Stimulated activated naive CD8-positive, alpha-beta T cell treated with anti-CD3 and anti-CD28 coated beads, Interleukin-15, Interleukin-2, amounts not matched to agents 100 U/mL and 50 U/mL, for 24 hours (primary cell): ENCODE data around the gene NPY5R.

ENCODE experiments used
- ATAC-seq: fragments of 150-1000 bp; cut with Tn5 transposase; one replicate; pipeline ENCODE4 v1.10.0; 2021
- DNase-seq: peaks from one replicate; pipeline ENCODE4 v3.0.0; 2021

Gene NPY5R

DNA sequence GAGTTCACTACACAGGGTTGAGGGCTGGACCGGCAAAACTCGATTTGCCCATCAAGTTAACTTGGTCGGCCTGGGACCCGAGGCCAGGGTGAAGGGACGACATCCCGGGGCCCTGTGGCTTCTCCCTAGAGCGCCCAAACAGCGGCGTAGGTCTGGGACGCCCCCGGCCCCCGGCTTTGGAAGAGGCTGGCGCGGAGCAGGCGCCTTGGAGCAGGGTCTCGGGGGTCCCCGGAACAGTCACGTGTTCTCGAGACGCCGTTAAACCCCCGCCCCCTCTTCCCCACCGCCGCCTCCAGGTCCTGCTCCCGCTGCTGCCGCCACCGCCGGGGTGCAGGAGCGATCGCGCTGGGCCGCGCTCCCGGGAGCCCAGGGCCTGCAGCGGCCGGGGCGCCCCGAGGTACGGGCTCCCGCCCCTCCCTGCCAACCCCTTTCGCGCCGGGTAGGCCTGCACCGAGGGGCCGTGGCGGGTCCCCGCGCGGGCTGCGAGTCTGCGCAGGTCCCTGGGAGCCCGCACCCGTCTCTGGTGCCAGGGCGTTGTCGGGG lies at the start of gene NPY5R:
NPY5R (plus strand) TSS at position 289 of the 543 bp plus-strand sequence. CDS start 6,382 bp downstream, outside the sequence.
- DNase-seq (no peak), ATAC-seq (no peak)

DNA sequence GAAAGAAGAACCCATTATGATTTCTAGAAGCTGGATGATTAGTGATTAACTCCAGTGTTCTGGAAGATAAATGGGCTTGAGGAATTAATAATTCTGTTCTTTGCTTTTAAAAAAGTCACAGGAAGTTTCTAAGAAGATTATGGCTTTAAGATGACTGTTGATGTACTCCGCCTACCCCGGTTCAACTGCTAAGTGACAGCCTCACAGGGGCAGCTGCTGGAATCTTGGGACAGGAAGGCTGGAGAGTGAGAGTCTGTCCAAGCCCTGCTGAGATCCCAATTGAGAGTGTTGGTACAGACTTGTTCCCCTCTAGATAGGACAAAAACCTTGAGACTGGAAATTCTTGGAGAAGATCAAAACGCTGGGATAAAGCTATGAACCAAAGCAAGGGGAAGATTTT lies 48.6 kb upstream of the NPY5R start:
- ATAC-seq: no peak
- no peak for DNase-seq

DNA sequence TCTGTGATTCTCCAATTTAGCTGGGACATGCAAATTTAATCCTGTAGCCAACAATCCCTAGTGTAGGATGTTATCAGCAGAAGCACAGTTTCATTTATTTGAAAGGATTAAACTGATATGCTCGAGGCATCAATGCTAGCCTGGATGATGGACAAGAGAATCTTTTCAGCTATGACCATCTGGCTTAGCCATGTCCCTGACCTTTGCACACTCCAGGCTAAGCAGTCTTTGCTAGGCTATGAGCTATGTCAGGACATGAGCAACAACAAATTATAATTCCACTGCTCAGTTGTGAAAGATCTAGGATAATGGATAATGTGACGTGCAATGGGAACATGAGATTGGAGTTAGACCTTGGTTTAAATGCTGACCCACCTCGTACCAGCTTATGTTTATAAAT lies 43.2 kb upstream of the NPY5R start:
- no peak for ATAC-seq
- no peak for DNase-seq

DNA sequence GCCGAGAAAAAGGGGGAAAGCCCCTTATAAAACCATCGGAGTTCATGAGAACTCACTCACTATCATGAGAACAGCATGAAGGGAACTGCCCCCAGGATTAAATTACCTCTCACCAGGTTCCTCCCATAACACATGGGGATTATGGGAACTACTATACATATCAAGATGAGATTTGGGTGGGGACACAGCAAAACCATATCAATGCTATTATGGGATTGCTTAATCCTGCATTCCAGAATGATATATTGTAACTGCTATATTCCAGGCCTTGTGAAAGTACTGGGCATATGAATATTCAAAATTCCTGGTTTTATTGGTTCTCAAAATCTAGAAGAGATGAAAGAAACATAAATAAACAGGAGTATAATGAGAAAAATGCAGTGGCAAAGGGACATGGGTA lies 40.6 kb upstream of the NPY5R start:
- DNase-seq (no peak), ATAC-seq (no peak)

DNA sequence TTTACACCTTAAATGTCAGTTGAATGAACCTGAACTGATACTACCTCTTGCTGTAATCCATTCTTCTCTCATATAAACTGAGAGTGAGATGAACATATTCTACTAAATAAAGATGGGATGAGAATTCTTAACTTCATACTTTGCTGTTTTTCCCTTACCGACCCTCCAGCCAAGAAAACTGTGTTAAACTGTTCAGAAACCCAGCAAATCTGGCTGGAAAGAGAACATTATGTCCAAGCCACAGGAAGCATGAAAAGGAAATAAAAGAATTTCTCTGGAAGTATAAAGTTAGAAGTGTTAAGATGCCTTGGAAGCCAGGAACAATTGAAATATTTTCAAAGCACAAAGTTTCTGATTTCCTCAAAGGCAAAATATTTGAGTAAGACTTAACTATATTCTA lies 34.2 kb upstream of the NPY5R start:
- ATAC-seq: no peak

DNA sequence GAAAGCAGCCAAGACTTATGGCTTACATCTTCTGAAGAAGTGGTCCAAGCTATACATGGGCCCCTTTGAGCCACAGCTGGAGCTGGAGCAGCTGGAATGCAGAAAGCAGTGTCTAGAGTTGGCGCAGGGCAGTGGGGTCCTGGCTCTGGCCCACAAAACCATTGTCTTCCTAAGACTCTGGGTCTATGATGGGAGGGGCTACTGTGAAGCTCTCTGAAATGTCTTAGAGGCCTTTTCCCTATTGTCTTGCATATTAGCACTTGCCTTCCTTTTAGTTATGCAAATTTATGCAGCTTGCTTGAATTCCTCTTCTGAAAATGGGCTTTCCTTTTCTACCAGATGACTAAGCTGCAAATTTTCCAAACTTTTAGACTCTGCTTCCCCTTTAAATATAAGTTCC lies 26.6 kb upstream of the NPY5R start:
- ATAC-seq: no peak
- DNase-seq: no peak

More for the DNA sequence above, 34.2 kb upstream of the NPY5R start:
- DNase-seq: no peak

DNA sequence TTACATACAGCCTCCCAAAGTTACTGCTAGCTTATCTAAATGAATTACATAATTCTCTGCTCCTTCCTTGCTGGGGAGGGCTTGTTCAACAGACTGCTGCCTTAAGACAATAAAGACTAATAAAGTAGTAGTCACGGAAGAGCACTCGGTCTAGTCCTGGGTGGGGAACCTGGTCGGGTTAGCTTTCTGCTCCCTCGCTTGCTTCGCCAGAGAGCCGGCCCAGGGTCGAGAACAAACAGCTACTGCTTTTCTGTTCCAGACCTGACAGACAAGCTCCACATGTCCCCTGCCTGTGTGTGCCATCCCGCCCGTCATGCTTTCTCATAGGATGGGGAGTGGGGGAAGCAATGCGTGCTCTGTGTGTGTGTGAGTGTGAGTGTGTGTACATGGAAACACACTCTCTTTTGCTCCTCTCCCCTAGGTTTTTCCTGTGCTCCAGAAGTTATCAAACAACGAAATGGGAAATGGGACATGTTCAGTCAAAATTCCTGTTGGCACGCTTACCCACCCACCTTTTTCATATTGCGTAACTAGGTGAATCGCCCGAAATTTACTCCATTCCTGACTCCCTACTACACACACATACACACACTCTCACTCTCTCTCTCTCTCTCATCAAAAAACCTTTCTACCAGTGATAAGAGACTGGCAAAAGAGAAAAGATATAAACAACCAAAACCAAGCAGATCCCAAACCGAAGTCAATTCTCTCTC lies 12.6 kb upstream of the NPY5R start:
- DNase-seq (no peak), ATAC-seq (no peak)

DNA sequence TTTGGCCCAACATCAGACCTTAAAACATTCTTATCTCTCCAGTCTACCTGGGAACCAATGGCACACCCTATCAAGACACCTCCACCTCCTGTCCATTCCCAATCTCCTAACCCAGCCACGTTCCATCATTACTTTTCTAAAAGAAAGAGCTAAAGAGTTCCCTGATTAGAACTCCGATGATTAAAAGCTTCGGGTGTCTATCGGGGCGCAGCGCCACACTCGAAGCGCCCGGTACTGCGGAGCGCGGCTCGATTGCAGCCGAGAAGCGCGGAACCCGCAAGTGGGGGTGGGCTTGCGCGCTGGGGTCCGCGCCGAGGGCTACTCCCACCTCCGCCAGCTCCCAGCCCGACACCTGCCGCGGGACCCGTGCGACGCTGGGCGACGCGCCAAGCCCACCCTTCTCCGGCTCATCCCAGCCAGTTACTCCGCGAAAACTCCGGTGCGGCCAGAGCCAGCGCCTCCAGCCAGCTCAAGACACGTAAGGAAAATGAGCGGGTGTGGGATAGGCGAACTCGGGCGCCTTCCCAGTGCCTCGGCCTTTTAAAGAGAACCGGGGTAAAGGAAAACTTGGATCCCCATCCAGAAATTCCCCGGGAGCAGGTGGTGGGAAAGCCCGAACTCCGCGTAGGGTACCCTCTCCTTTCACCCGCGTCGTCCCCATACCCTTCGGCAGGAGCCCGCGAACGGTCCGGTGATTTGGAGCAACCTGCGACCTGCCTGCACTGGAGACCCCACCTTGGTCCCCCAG lies 11.9 kb upstream of the NPY5R start:
- DNase-seq (no peak), ATAC-seq (no peak)

DNA sequence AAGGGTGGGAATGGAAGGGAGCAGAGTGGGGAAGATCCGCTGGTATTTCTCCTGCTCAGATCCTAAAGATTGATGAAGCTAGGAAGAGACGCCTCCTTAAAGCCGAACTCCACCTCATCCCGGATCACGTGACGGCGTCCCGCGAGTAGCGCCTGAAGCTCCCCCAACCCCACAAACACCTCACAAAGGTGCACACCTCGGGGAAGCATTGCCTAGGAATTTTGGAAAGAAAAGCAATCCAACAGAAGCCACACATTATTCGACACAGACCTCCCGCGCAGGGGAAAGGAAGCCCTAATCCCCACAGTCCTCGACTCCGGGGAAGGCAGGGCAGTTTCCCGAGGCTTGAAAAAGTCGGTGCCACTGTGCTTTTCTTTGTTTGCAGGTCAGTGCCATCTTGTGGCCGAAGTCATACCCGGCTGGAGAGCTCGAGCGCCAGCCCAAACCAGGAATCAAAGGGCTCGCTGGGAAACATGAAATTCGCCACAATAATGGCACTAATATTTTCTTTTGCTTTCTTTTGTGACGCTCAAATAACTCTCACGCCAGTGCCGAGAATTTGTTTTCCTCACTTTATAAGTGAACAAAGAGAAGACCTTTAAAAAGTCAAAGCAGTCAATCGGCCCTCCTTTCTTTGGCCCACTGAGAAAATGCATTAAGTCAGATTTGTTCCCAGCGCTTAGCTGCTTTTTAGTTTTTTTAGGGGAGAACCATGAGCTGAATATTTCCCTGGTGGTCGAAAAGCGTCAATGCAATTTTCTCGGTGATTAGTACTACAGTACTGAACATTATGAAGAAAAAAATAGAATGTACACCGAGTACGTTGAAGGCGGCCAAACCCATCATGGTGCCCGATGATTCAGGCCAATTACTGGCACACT lies 10.9 kb upstream of the NPY5R start, which contains the start of gene NPY1R:
NPY1R (minus strand) TSS at position 71 of the 881 bp plus-strand sequence. CDS start 6,042 bp downstream, outside the sequence.
- peak; percentile 33 for DNase-seq
- peak; percentile 46 for ATAC-seq

DNA sequence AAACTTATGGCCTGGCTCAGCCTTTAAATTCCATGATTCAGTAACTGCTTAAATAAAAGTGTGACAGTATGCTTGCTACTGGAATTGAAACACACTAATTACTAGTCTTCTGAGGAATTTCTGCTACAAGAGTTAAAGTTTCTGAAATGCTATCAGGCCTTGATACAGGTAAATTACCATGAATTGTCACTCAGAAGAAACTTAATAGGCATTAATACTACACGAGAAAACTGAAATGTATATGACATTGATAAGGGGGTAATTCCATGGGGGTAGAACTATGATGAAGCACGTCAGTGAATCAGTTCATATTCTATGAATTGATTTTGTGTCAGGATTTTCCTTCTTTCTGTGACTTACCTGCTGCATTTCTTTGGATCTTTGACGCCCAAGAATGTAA lies 8.3 kb upstream of the NPY5R start:
- no peak for ATAC-seq
- DNase-seq: no peak

DNA sequence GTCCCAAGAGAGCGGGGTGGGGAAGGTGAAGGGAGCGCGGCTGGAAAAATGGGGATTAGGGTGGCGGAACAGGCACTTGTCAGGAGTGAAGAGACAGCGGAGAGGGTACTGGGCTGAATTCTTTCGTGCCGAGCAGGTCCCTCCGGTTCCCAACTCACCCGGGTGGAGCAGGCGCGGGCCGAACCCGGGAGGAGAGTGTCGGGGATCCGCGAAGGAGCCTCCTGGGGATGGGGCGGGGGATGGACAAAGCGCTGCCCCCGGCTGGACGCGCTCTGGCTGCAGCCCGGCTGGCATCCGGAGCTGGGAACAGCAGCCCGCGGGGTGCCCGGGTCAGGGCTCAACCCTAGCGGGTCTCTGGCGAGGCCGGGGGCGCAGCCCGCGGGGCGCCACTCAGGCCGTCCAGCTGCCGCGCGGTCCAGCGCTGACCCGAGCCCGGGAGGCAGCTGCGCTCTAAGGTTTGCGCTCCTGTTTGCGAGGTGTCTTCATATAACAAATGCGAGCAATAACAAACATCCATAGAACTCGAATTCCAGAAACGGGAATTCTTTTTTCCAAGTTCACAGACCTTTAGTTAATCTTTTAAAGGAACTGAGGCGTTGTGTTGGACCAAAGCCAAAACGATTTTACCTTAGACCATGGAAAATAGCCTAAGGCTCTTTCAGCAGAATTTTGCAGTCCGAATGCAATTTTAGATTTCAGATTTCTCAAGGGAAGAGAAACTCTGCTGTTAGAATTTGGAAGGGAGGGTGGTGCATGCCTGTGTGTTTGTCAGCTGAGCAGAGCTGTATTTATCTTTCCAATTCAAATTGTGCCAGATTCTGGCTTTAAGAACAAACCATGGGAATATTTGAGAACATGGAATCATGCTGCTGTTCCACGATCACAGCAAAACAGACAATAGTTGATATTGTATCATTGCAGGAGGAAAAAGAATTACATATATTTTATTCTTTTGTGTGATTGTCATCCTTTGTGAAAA lies 744 bp downstream of the NPY5R start:
- no peak for DNase-seq
- no peak for ATAC-seq

DNA sequence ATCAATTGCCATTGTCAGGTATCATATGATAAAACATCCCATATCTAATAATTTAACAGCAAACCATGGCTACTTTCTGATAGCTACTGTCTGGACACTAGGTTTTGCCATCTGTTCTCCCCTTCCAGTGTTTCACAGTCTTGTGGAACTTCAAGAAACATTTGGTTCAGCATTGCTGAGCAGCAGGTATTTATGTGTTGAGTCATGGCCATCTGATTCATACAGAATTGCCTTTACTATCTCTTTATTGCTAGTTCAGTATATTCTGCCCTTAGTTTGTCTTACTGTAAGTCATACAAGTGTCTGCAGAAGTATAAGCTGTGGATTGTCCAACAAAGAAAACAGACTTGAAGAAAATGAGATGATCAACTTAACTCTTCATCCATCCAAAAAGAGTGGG lies 7.0 kb downstream of the NPY5R start:
- no peak for DNase-seq
- no peak for ATAC-seq

DNA sequence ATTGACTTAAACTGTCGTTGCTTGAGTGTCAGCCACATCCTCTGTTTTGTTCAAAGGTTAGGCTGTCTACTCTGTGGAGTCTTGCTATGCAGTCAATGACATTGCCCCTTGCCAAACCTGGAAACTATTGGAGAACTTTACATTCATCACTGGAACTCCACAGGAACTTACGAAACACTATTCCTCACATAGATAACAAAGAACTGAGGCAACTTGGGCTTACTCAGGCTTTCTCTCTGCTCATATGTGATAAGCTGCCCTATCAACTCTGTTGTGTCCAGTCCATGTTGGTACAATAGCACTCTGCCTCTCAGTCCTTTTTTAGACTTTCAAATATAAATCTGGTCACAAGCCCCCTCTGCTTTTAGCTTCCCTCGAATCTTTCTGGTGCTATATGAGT lies 9.4 kb downstream of the NPY5R start:
- no peak for ATAC-seq
- DNase-seq: no peak

DNA sequence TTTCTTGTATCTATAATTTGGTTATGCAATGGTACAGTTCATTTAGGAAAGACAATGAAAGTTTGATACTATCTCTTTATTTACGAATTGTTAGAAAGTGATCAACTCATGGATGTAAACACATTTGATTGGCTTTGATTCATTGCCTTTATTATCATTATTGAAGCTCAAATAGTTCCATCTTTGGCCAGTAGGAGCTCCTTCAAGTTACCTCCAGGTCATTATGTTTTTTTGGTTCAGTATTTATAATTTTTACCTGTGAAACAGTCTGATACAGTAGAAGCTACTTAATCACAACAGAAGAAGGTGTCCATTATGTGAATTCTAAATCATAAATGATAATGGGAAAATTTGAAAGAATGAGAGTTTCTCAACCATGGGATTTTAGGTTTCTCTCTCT lies 12.4 kb downstream of the NPY5R start:
- ATAC-seq (no peak), DNase-seq (no peak)

DNA sequence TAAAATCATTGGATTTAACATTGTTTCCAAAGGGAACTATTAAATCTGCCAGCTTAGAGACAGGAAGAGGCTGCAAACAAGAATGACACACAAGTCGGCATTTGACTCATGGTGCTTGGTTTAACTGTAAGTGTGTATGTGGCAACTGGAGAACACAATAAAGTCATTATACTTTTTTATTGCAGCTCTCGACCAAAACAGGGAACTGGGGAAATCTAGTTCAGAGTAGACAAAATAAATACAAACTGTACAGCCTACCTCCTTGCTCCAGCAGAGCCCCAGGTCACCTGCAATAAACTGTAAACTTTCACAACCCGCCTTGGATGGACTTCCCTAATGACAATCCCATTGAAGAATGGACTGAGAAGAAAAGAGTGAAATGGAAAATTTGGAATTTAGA lies 24.0 kb downstream of the NPY5R start:
- ATAC-seq (no peak), DNase-seq (no peak)

DNA sequence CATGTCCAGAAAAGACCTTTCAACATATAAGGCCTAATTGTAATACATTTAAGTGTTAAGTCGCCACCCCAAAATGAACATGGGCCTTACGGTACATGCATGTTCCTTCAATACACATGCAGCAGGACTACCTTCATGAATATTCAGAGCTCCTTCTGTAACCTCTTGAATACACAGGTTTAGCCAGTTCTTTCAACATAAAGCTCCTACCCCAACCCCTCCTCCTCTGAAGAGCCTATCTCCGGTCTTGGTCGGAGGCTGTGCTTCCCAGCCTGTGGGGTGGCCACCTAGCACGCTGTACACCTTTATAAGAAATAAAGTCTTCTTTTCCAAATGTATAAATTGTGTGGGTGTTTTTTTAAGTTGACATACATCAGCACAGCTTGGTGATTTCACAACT lies 28.3 kb downstream of the NPY5R start:
- ATAC-seq (no peak), DNase-seq (no peak)

DNA sequence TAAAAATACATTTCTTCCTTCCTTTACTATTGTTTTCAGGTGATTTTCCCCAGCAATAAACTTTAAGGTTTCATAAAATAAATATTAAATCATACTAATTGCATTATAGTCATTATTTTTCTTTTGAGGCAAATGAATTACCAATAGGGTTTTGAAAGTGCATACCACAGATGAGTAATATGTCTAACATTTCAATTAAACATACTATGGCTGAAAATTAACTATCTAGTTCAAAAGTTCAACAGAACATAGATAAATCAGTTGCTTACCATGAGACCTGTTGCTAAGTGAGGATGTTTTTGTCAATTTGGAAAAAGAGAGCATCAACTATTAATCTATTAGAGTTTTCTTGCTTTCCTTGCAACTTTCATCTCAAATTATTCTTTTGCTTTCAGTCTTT lies 35.0 kb downstream of the NPY5R start:
- no peak for ATAC-seq
- no peak for DNase-seq

DNA sequence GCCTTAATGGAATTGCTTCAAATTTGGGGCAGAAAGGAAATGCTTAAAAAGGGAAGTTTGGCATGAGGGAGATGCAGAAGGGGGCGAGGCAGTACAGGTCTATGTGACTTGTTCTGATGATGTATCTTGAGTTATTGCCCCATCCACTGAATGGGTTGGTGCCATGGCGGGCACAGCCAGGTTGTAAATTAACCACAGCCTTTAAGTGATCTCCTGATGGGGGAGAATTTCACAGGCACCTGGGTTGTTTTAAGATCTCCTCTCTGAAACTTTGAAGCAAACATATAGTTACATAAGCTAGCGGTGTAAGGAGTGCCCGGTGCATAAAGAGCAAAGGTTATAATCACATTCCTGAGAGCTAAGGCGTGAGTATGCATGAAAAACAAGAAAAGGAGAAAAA lies 37.0 kb downstream of the NPY5R start:
- ATAC-seq (no peak), DNase-seq (no peak)

DNA sequence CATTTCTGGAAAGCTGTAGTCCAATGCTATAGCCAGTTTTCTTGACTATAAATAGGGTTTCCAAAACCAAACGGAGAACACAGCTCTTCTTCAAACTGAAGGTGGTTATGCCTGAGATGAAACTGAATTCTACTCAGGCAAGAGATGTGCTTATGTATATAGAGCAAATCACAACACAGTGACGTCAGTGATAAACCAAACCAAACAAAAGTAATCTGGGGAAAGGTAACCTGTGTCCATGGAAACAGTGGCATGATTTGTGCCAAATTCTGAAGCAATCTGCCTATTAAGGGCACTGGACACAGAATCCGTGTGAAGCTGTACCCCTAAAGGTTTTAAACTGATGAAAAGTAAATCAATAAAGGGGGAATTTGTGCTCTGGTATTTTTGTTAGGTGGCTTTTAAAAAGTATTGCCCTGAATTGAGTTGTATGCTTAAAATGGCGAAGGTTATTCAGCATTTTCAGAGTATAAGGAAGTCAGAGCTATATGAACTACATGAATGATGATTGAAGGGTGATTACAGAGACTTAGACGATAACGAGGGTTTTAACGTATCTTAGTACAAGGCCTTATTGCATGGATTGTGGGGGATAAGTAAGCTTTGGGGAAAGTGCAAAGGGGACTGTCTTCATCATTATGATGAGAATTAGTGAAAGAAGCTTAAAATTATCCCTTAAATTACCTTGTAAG lies 38.6 kb downstream of the NPY5R start:
- no peak for ATAC-seq
- no peak for DNase-seq

DNA sequence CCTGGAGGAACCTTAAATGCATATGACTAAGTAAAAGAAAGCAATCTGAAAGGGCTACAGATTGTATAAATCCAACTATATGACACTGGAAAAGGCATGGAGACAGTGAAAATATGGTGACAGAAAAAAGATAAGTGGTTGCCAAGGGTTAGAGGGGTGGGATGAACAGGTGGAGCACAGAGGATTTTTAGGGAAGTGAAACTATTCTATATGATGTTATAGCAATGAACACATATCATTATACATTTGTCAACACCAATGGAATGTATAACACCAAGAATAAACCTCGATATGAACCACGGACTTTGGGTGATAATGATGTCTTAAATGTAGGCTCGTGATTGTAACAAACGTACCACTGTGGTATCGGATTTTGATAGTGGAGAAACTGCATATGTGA lies 40.7 kb downstream of the NPY5R start:
- no peak for DNase-seq
- ATAC-seq: no peak

DNA sequence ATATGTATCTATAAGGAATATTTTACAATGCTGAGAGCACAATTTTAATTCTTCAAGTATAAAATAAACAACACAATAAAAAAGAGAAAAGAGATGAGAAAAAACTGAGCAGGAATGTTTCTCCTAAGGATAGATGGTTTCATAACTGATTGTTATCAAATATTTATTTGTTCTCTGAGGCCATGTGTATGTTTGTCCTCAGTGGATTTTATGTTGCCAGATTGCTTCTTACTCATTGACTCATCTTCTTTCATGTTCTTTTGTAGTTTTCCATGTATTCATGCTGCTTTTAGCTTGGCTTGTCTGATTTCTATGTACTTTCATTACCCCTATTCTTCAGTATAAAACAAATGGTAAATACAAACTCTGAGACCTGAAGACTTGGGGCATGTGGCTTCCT lies 41.2 kb downstream of the NPY5R start:
- no peak for ATAC-seq
- no peak for DNase-seq
